K562 treated with DMSO at 1 percent for 48 hours (cell line): ENCODE data around the gene IFNW1. TPM values are rescaled to one million over a fixed set of nuclear protein-coding genes. Genes with fewer than 3 reads are reported as not detected.

Experiments used
- total RNA-seq: library from RNA; unstranded; fragments of 300-600 nt; gene quantifications from 2 replicates; pipeline ENCODE4 v1.2.3, GENCODE V29; 2022; ENCODE audit warnings: low replicate concordance; ENCODE audit errors: extremely low read depth

IFNW1 gene
- not detected in 2 replicates for total RNA-seq

GRCh38 chr9:21141427-21141882 is at the start of gene IFNW1:
Gene IFNW1 (minus strand): TSS chr9:21141832. CDS start chr9:21141570, 262 bp downstream.

GRCh38 chr9:21187487-21187886 is 45.9 kb upstream of the IFNW1 start, which contains the start of gene IFNA4:
Gene IFNA4 (minus strand): TSS chr9:21187587. CDS start chr9:21187531, 56 bp downstream.

GRCh38 chr9:21166560-21166959 is 24.9 kb upstream of the IFNW1 start, which contains the start of gene IFNA21:
Gene IFNA21 (minus strand): TSS chr9:21166660. CDS start chr9:21166612, 48 bp downstream.

Other genes with a start within 250 kb of the IFNW1 start
- gene HACD4, start 110.2 kb downstream of the IFNW1 start, total RNA-seq: not detected in 2 replicates
- gene IFNB1, start 63.9 kb downstream of the IFNW1 start, total RNA-seq: not detected in 2 replicates
- not detected in 2 replicates for gene IFNA21, start 24.8 kb upstream of the IFNW1 start, total RNA-seq
- gene IFNA4, start 45.8 kb upstream of the IFNW1 start, total RNA-seq: not detected in 2 replicates
- gene IFNA7, start 60.4 kb upstream of the IFNW1 start, total RNA-seq: not detected in 2 replicates
- not detected in 2 replicates for gene IFNA10, start 65.3 kb upstream of the IFNW1 start, total RNA-seq
- not detected in 2 replicates for gene IFNA16, start 75.5 kb upstream of the IFNW1 start, total RNA-seq
- gene IFNA17, start 86.4 kb upstream of the IFNW1 start, total RNA-seq: not detected in 2 replicates
- not detected in 2 replicates for gene IFNA14, start 98.2 kb upstream of the IFNW1 start, total RNA-seq
- gene IFNA5, start 163.5 kb upstream of the IFNW1 start, total RNA-seq: not detected in 2 replicates
- not detected in 2 replicates for gene KLHL9, start 193.6 kb upstream of the IFNW1 start, total RNA-seq
- not detected in 2 replicates for gene IFNA6, start 209.1 kb upstream of the IFNW1 start, total RNA-seq
- gene IFNA13, start 226.2 kb upstream of the IFNW1 start, total RNA-seq: not detected in 2 replicates
- not detected in 2 replicates for gene IFNA2, start 243.6 kb upstream of the IFNW1 start, total RNA-seq